HEK293T (cell line): ENCODE measurements around the gene AQP6.

Experiments
- FOXA1 ChIP-seq: fragments of 450-650 bp; IDR thresholded peaks from 2 replicates; pipeline ENCODE4 v1.6.1; 2016; ENCODE audit warnings: mild to moderate bottlenecking
- SP1 ChIP-seq: fragments of 450-650 bp; IDR thresholded peaks from 2 replicates; pipeline ENCODE4 v1.6.1; 2017

DNA sequence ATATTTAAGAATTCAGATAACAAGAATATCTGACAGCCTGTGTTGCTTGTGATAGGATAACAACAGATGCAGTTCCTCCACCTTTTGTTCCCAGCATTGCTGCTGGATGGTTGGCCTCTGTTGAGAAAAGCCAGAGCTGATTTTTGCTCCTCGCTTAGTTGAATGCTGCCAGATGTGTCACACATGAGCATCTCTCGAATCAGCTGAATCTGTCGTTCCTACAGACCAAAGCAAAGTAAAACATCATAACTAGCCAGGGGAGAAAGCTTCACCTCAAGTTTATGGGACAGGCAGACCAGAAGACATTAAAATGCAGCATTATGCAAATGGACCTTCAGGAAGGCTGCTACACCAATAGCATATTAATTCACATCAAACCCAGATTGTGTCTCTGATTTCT lies 32.4 kb downstream of the AQP6 start:
- no peak for TF ChIP-seq FOXA1
- no peak for TF ChIP-seq SP1
